Stimulated activated CD8-positive, alpha-beta memory T cell treated with anti-CD3 and anti-CD28 coated beads, Interleukin-15, amount 100 ng/mL, for 1 hour (primary cell): ENCODE measurements around the gene CEBPZ.

Experiments
- DNase-seq: peaks from one replicate; pipeline ENCODE4 v3.0.0-alpha.2; 2020; ENCODE audit warnings: low read depth

Gene CEBPZ

GRCh38 chr2:37180640-37181039 lies 50.8 kb downstream of the CEBPZ start:
- DNase-seq, result no peak

GRCh38 chr2:37180006-37180639 lies 51.3 kb downstream of the CEBPZ start:
- no peak for DNase-seq

GRCh38 chr2:37173741-37174140 lies 57.7 kb downstream of the CEBPZ start:
- no peak for DNase-seq

GRCh38 chr2:37171624-37171950 lies 59.8 kb downstream of the CEBPZ start:
- no peak for DNase-seq

GRCh38 chr2:37168217-37168981 lies 63.0 kb downstream of the CEBPZ start:
- DNase-seq, result no peak

- DNase-seq, result no peak
These were observed 63.7 kb downstream of the CEBPZ start for GRCh38 chr2:37167636-37168180.

GRCh38 chr2:37164757-37165156 lies 66.6 kb downstream of the CEBPZ start:
- no peak for DNase-seq

GRCh38 chr2:37156857-37157714 lies 74.3 kb downstream of the CEBPZ start, which contains the start of gene EIF2AK2:
EIF2AK2 (minus strand) TSS chr2:37156980; CDS start chr2:37147806, 9,174 bp downstream.
- DNase-seq, result peak; percentile 79

GRCh38 chr2:37156071-37156856 lies 75.1 kb downstream of the CEBPZ start:
- DNase-seq, result peak; percentile 25

GRCh38 chr2:37154785-37155184 lies 76.6 kb downstream of the CEBPZ start:
- DNase-seq, result no peak

GRCh38 chr2:37153224-37153623 lies 78.2 kb downstream of the CEBPZ start:
- DNase-seq, result no peak
